ENCODE results near the gene NXPE3.

DNA sequence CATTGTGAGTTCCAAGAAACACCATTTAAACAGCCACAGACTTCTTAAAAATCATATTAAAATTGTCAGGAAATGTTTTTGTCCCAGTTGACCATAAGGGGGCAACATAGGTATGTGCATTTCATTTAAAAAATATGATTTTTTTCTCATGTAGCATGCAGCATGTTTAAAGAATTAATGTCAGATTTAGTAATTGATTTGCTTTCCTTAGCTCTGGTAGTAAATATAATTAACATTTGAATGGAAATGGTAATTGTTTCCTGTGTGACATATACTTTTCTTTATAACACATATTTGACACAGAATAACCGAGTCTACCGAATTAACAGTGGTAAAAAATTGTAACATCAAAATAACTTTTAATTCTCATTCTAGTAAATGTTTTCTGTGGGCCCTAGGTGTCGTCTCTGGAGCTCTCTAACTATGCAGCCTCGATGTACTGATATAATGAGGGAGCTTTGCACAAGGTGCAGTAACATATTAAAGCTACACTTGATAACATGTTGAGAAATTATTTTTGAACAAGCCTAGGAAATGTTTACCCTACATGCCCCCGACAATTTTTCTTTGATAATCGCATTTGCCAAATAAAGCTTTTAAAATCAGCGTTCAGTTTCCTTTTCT lies 34.9 kb downstream of the NXPE3 start:
- TF ChIP-seq, protein P1, sequence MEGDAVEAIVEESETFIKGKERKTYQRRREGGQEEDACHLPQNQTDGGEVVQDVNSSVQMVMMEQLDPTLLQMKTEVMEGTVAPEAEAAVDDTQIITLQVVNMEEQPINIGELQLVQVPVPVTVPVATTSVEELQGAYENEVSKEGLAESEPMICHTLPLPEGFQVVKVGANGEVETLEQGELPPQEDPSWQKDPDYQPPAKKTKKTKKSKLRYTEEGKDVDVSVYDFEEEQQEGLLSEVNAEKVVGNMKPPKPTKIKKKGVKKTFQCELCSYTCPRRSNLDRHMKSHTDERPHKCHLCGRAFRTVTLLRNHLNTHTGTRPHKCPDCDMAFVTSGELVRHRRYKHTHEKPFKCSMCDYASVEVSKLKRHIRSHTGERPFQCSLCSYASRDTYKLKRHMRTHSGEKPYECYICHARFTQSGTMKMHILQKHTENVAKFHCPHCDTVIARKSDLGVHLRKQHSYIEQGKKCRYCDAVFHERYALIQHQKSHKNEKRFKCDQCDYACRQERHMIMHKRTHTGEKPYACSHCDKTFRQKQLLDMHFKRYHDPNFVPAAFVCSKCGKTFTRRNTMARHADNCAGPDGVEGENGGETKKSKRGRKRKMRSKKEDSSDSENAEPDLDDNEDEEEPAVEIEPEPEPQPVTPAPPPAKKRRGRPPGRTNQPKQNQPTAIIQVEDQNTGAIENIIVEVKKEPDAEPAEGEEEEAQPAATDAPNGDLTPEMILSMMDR (IDR thresholded peaks at IDR 0.05): peak; percentile 27 to 56 (median 51)
- no peak for TF ChIP-seq POLR2AphosphoS5 (IDR thresholded peaks at IDR 0.05)

Measured in sigmoid colon (tissue), 4 donors.